Right lung (tissue), 5 donors: ENCODE results near the gene CD99L2. TPM values are rescaled to one million over a fixed set of nuclear protein-coding genes. Genes with fewer than 3 reads are reported as not detected.
"Not testable (repeated sequence)": the region's sequence is repeated elsewhere in the genome, so short reads cannot be mapped to it uniquely, and the experiment has no call there.

ENCODE experiments used
- DNase-seq, 2 donors: peaks; one replicate each; pipeline ENCODE4 v3.0.0-alpha.2; 2013
- polyA plus RNA-seq, 5 donors: library from polyadenylated mRNA; unstranded; fragments of 120-200 nt; gene quantifications; one replicate each; pipeline versions ENCODE4 v1.2.1 to v1.2.3, GENCODE V29; 2013; ENCODE audit warnings: inconsistent platforms in 1 of 5, low replicate concordance in 1 of 5; ENCODE audit not compliant: insufficient read length in 5 of 5, insufficient read depth in 1 of 5

Gene CD99L2
- polyA plus RNA-seq, 5 donors, result 36.1 to 43.0 (median 38.2) TPM

GRCh38 chrX:150897421-150898320, 797 bp downstream of the CD99L2 start:
- DNase-seq, result peak; percentile 6 to 17

- DNase-seq, result no peak
Observed at GRCh38 chrX:150896632-150897031, 1.8 kb downstream of the CD99L2 start.

- no peak for DNase-seq
Observed at GRCh38 chrX:150893936-150894335, 4.5 kb downstream of the CD99L2 start.

DNA sequence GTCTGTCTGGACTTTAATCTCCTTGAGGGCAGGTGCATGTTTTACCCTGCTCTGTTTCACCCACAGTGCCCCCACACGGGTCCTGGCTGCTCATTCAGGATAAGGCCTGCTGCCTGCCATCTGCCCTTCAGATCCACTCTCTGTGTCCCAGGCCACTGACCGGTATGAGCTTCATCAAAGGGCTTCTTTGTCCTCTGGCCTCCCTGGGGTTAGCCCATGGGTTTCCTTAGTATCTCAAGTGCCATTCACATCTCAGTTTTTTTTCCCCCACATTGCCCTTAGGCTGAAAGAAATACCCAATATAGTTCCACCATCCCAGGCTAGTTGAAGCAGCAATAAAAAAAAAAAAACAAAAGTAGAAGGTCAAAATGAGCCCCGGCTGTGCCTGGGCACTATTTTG, 9.3 kb downstream of the CD99L2 start:
- DNase-seq, result no peak

- no peak for DNase-seq
Observed at GRCh38 chrX:150887906-150888465, 10.5 kb downstream of the CD99L2 start.

- DNase-seq, result not testable (repeated sequence)
Observed at GRCh38 chrX:150887268-150887667, 11.2 kb downstream of the CD99L2 start.

GRCh38 chrX:150886381-150886780, 12.1 kb downstream of the CD99L2 start:
- DNase-seq, result no peak

DNA sequence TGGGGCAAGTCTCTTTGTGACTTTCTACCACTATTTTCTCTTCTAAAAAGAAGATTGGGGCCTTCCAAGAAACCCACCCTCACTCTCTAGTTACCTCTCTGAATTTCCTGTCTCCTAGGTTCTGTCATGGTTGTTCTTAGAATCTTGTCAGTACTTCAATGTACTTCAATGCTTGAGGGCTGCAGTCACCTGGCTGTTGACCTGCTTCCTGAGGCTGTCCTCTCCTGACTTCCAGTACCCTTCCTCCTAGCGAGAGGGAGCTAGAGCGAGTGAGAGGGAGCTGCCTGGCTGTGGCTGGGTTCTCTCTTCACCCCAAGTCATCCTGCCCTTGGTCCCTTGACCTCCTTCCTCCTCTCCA, 17.7 kb downstream of the CD99L2 start:
- DNase-seq, result no peak

DNA sequence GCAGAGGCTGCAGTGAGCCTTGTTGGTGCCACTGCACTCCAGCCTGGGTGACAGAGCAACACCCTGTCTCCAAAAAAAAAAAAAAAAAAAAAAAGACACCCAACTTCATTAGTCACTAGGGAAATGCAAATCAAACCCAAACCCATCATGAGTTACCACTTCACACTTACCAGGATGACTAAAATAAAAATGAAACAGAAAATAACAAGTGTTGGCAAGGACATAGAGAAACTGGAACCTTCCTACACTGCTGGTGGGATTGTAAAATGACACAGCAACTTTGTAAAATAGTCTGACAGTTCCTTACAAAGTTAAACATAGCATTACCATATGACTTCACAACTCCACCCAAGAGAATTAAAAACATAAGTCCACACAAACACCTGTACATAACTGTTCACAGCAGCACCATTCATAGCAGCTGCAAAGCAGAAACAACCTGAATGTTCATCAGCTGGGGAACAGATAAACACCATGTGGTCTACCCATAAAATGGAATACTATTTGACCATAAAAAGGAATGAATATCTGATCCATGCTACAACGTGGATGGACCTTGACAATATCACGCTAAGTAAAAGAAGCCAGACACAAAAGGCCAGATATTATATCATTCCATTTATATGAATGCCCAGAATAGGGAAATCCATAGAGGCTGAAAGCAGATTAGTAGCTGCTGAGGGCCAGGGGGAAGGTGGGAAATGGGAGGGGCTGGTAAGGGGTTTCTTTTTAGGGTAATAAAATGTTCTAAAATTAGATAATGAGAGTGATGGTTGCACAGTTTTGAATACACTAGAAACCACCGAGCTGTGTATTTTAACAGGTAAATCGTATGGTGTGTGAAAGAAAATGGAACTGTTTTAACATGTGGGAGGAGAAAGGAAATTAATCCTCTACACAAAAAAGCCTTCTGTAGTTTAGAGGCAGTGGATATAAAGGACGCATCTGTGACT, 18.3 kb downstream of the CD99L2 start:
- no peak for DNase-seq

DNA sequence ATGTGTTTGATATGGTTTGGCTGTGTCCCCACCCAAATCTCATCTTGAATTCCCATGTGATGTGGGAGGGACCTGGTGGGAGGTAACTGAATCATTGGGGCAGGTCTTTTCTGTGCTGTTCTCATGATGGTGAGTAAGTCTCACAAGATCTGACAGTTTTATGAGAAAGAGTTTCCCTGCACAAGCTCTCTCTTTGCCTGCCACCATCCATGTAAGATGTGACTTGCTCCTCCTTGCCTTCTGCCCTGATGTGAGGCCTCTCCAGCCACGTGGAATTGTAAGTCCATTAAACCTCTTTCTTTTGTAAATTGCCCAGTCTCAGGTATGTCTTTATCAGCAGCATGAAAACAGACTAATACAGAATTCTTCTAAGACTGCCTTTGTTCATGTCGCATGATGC, 22.8 kb downstream of the CD99L2 start:
- DNase-seq, result not testable (repeated sequence)

GRCh38 chrX:150874448-150874847, 24.0 kb downstream of the CD99L2 start:
- no peak for DNase-seq

DNA sequence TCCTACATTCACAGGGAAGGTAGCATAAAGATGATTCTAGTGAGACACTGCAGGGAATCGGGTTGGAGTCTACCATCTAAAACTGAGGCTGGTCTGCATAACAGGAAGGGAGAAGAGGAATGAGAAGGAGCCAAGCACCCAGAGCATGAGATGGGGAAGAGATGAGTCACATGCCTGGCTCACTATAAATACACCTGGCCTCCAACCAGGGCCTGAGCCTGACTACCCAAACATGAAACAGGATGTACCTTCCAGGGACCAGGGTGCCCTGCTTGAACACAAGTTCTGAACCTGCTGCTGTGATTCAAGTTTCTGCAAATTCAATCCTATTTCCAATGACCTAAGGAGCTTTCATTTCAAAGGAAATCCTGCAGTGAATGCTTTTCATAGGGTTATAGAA, 24.9 kb downstream of the CD99L2 start:
- DNase-seq, result no peak

DNA sequence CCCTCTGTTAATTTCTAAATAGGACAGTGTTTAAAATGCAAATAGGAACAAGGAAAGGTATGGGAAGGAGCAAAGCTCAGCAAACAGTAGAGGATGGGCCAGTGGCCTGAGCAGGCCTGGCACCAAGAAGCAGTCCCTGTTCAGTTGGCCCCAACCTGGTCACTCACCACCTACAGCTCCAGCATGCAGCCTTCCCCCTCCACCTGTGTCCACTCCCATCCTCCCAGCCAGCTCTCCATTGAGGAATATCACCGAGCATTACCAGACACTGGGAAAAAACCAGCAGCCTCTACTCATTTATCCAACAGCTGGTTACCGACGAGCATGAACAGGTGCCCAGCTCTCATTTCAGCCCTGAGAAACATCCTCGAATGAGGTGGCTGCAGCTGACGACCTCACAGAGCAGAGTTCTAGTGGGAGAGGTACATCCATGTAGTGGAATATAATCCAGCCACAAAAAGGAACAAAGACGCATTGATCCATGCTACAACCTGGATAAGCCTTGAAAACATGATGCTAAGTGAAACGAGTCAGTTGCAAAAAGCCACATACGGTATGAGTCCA, 25.6 kb downstream of the CD99L2 start:
- no peak for DNase-seq

DNA sequence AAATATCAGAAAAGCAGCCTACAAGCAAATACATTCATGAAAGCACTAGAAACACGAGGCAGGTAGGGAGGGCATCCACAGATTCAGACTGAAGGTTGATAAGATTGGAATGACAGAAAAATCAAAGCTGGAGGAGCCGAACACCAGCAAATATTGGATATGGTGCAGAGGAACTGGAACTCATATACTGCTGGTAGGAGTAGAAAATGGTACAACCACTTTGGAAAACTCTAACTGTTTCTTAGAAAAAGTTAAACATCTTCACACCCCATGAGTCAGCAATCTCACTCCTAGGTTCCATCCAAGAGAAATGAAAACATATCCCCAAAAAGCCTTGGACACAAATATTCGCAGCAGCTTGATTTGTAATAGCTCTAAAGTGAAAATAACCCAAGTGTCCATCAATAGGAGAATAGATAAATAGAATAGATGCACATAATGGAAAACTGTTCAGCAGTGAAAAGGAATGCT, 27.1 kb downstream of the CD99L2 start:
- DNase-seq, result no peak

DNA sequence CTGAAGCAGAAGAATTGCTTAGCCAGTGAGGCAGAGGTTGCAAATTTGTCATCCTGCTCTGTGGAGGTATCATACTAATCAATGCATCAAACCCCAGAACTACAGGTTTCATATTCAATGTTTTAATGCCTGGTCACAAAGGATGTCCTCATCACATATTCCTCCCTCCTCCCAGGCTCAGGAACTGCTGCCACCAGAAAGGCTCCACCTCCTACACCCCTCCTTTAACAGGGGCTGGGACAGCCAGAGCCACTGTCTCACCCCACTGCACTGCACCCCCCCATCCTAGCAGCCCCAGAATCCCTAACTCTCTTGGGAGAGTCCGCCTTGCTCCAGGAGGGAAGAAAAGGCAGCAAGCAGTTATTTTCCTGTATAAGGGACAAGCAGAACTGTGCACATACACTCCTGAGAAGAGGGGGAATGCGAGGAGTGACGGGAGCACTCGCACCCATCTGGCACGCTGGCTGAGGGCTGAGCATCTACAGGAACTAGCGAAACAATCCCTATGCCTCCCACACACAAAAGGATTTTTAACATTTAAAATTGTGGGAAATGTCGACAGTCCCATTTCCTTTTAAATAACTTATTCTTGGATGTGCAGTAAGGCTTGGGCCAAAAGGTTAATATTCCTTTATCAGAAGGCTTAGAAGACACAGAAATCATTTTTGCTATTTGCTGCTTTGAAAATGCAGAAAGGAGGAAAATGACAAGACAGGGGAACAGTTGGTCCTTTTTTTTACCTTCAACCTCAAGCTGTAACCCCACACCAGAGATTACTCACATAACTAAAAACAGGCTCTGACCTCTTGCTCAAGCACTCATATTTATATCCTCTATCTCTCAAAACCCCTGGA, 27.8 kb downstream of the CD99L2 start:
- no peak for DNase-seq

DNA sequence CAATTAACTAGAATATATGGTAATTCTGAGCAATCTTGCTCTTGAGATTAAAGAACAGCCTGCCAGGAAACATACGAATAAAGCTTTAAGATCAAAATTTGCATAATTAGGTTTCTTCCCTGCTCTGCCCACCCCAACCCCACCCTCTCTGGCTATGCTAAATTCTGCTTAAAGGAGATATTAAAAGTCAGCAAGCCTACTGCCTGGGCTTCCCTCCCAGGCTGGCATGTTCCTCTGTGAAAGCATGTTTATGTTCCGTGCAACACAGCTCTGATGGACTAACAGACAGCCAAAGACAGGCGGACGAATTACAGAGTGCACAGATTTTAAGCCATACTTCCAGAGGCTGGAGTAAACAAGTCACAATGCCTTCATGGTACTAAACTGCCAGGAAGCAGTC, 28.4 kb downstream of the CD99L2 start:
- no peak for DNase-seq

DNA sequence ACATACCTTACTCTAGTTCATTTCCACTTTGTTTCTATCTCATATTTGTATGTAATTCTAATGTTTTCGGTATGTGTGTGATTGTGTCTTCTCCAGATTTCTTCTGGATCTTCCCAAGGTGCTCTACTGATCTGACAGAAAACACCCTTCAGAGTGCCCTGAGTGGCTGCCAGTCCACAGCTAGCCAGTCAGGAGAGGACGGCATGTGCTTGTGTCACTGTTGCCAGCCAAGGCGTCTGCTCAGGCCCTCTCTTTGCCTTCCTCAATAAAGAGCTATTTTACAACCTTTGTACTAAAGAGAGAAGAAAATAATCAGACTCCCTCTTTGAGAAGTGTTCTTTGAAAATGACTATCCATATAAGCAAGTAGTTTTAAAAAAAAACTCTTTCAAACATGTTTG, 29.0 kb downstream of the CD99L2 start:
- no peak for DNase-seq

GRCh38 chrX:150868625-150869024, 29.8 kb downstream of the CD99L2 start:
- no peak for DNase-seq

DNA sequence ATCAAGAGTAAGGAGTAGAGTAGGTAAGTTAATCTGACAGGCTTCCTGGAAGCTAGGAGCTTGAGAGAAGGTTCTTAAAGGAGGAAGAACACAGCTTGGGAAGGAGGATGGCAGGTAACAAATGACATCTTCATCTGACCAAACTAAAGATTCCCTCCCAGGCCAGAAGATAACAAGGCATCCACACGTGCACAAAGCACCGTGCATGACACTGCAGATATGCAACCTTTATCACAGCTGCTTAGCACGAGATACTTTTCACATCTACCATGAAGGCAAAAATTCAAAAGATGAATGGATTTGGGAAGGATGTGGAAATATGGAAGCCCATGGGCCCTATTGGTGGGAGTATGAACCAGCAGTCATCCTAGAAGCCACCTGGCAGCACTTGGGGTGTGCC, 34.3 kb downstream of the CD99L2 start:
- no peak for DNase-seq

DNA sequence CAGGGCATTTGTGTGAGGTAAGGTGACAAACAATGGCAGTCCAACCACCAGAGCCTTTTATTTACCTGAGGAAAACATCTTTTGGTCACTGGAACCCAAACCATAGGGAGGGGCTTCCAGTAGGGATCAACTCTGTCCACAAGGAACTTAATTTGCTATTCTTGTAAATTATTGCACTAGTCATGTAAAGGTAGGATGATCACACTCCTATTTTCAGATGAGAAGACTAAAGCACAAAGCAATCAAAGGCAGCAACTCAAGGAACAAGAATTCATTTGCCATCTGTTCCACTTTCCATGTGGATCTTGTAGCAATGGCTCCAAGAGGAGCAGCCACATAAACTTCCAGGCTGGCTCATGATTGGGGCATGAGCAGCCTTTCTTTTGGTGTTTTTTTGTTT, 35.3 kb downstream of the CD99L2 start:
- no peak for DNase-seq

DNA sequence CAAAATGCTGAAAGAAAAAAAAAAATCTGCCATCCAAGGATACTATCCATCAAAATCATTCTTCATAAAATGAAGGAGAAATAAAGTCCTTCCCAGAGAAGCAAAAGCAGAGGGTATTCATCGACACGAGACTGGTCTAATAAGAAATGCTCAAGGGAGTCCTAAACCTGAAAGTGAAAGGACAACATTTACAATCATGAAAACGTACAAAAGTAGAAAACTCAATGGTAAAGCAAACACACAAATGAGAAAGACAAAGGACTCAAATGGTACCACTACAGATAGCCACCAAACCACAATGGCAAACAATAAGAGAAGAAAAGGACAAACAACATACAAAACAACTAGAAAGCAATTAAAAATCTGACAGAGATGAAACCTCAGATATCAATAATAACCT, 41.0 kb downstream of the CD99L2 start:
- no peak for DNase-seq
